ENCODE results near the gene L1CAM. TPM values are rescaled to one million over a fixed set of nuclear protein-coding genes. Genes with fewer than 3 reads are reported as not detected.

Gene L1CAM
- total RNA-seq, 2 experiments from 2014 or later, result 0.47 to 0.57 TPM

- Mint-ChIP-seq H3K4me1 (peaks cover 13% of the 10 kb centered on the region), H3K27ac (no peak overlapping the region), H3K9me3 (ENCODE audit: low read depth) (no peaks in the 10 kb centered on the region), H3K27me3 (peaks cover 7% of the 10 kb centered on the region), H3K4me3 (no peak overlapping the region), H3K36me3 (ENCODE audit: low read depth) (no peaks in the 10 kb centered on the region)
- CTCF ChIA-PET, result interaction anchor here (0.7 kb wide), 1 partner anchor 42 kb away, joined by 4 read pairs; no protein-coding TSS in a partner anchor
- DNase-seq (no peak), ATAC-seq (no peak)
- POLR2A ChIA-PET, result no interaction called here
- intact Hi-C loops (cut with DNase I, micrococcal nuclease), result no loop called here
These were observed 11.4 kb downstream of the L1CAM start for GRCh38 chrX:153874366-153875125.

GRCh38 chrX:153874085-153874365, 11.9 kb downstream of the L1CAM start:
- CTCF ChIA-PET, result interaction anchor here (0.7 kb wide), 1 partner anchor 41 kb away, joined by 4 read pairs; no protein-coding TSS in a partner anchor
- peaks cover 7% of the 10 kb centered on the region for H3K27me3 Mint-ChIP-seq

GRCh38 chrX:153873282-153874084, 12.5 kb downstream of the L1CAM start:
- intact Hi-C loops (cut with DNase I, micrococcal nuclease), result no loop called here
- Mint-ChIP-seq H3K4me1 (peaks cover 5% of the 10 kb centered on the region), H3K36me3 (ENCODE audit: low read depth) (no peaks in the 10 kb centered on the region), H3K27ac (no peak overlapping the region), H3K4me3 (no peak overlapping the region), H3K9me3 (ENCODE audit: low read depth) (no peaks in the 10 kb centered on the region), H3K27me3 (peaks cover 7% of the 10 kb centered on the region)
- CTCF ChIA-PET, result interaction anchor here (0.7 kb wide), 1 partner anchor 41 kb away, joined by 4 read pairs; no protein-coding TSS in a partner anchor
- ATAC-seq, result no peak
- POLR2A ChIA-PET, result no interaction called here
- no peak for DNase-seq

More at GRCh38 chrX:153874085-153874365, 11.9 kb downstream of the L1CAM start:
- POLR2A ChIA-PET, result no interaction called here
- Mint-ChIP-seq H3K4me3 (no peak overlapping the region), H3K9me3 (ENCODE audit: low read depth) (no peaks in the 10 kb centered on the region), H3K4me1 (peaks cover 8% of the 10 kb centered on the region), H3K36me3 (ENCODE audit: low read depth) (no peaks in the 10 kb centered on the region), H3K27ac (no peak overlapping the region)
- intact Hi-C loops (cut with DNase I, micrococcal nuclease), result no loop called here
- DNase-seq (no peak), ATAC-seq (no peak)

DNA sequence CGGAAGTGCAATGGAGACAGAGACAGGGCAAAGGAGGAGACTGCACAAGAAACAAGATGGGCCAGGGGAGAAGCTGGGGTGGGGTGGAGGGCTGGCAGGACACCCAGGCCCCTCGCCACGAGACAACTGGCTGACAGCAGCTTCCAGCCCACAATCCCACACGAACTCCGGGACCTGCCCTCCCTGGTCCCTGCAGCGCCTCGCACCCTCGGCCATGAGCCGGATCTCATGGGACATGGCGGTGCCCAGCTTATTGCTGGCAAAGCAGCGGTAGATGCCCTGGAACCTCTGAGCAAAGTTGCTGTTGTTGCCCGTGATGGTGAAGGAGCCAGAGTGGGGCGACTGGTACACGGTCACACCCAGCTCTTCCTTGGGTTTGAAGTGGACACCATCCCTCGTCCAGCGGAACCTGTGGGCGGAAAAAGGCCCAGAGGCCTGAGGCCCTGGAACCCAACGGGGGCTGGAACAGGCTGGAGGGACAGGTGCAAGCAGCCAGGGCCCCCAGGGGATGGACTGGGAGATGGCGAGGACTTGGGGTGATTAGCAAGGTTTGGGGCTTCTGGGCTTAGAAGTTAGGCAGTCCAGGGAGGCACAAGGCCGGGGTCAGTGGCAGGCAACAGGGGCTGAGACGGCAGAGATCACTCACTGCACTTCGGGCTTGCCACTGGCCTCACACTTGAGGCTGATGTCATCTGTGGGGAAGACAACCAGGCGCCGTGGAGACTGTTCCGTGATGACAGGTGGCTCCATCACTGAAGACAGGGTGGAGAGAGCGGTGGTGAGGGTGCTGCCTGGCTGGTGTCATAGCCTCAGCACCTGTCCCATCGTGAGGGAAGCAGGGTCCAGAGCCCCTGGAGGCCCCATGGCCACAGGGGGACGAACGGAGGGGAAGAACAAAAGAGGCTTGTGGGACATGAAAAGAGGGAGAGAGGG, 13.8 kb downstream of the L1CAM start:
- no peaks in the 10 kb centered on the region for H3K4me1 Mint-ChIP-seq

GRCh38 chrX:153871451-153871850, 14.5 kb downstream of the L1CAM start:
- ATAC-seq (no peak), DNase-seq (no peak)
- ChIA-PET CTCF (no interaction called here), POLR2A (no interaction called here)
- intact Hi-C loops (cut with DNase I, micrococcal nuclease), result no loop called here
- peaks cover 4% of the 10 kb centered on the region for H3K27me3 Mint-ChIP-seq
- H3K9me3 Mint-ChIP-seq (ENCODE audit: low read depth), result no peaks in the 10 kb centered on the region
- no peaks in the 10 kb centered on the region for H3K36me3 Mint-ChIP-seq (ENCODE audit: low read depth)
- H3K27ac Mint-ChIP-seq, result no peak overlapping the region
- no peak overlapping the region for H3K4me3 Mint-ChIP-seq
- no peaks in the 10 kb centered on the region for H3K4me1 Mint-ChIP-seq

More for the DNA sequence above, 13.8 kb downstream of the L1CAM start:
- H3K27ac Mint-ChIP-seq, result no peak overlapping the region
- H3K27me3 Mint-ChIP-seq, result peaks cover 4% of the 10 kb centered on the region
- ATAC-seq (no peak), DNase-seq (no peak)
- no peak overlapping the region for H3K4me3 Mint-ChIP-seq
- POLR2A ChIA-PET, result no interaction called here
- H3K36me3 Mint-ChIP-seq (ENCODE audit: low read depth), result no peaks in the 10 kb centered on the region
- intact Hi-C loops (cut with DNase I, micrococcal nuclease), result no loop called here
- CTCF ChIA-PET, result no interaction called here
- H3K9me3 Mint-ChIP-seq (ENCODE audit: low read depth), result no peaks in the 10 kb centered on the region

- no peak for DNase-seq
- intact Hi-C loops (cut with DNase I, micrococcal nuclease), result no loop called here
- no peaks in the 10 kb centered on the region for H3K36me3 Mint-ChIP-seq (ENCODE audit: low read depth)
These were observed 15.1 kb downstream of the L1CAM start for GRCh38 chrX:153870791-153871360.

GRCh38 chrX:153870288-153870690, 15.7 kb downstream of the L1CAM start:
- DNase-seq (no peak), ATAC-seq (no peak)
- ChIA-PET CTCF (no interaction called here), POLR2A (no interaction called here)
- no peaks in the 10 kb centered on the region for H3K9me3 Mint-ChIP-seq (ENCODE audit: low read depth)
- H3K27ac Mint-ChIP-seq, result no peak overlapping the region
- intact Hi-C loops (cut with DNase I, micrococcal nuclease), result no loop called here
- H3K4me3 Mint-ChIP-seq, result no peak overlapping the region
- H3K36me3 Mint-ChIP-seq (ENCODE audit: low read depth), result no peaks in the 10 kb centered on the region
- no peaks in the 10 kb centered on the region for H3K27me3 Mint-ChIP-seq
- no peaks in the 10 kb centered on the region for H3K4me1 Mint-ChIP-seq

More at GRCh38 chrX:153870791-153871360, 15.1 kb downstream of the L1CAM start:
- no peak for ATAC-seq
- H3K4me1 Mint-ChIP-seq, result no peaks in the 10 kb centered on the region
- H3K27ac Mint-ChIP-seq, result no peak overlapping the region
- no peak overlapping the region for H3K4me3 Mint-ChIP-seq
- H3K9me3 Mint-ChIP-seq (ENCODE audit: low read depth), result no peaks in the 10 kb centered on the region
- ChIA-PET CTCF (no interaction called here), POLR2A (no interaction called here)
- no peaks in the 10 kb centered on the region for H3K27me3 Mint-ChIP-seq

DNA sequence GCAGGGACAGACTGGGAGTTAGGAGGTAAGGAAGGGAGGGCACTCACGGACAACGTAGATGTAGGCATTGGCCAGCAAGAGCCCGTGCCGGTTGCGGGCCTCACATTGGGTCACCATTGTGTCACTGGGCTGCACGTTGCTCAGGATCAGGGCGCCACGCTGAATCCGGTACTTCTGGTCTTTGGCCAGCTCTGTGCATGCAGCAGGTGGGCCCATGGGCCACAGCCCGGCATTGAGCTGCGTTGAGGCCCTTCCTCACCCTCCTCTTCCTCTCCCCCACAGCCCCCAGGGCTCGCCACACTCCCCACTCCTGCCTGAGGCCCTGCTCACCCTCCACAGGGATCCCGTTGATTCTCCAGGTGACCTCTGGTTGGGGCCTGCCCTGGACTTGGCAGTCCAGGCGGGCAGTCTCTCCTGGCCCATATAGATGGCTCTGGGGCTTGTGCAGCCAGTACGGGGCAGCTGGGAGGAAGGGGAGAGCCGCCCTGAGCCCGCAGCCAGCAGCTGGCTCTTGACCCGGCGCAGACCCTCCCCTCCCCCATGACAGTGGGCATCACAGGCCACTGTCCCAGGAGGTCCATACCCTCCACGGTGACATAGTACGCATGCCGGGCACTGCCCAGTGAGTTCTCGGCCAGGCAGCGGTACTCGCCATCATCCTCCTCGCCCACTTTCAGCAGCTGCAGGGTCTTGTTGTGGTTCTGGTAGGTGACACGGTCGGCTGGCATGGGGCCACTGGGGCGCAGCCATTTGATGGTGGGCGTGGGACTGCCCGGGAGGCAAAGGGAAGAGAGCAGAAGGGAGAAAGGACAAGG, 16.3 kb downstream of the L1CAM start:
- H3K9me3 Mint-ChIP-seq (ENCODE audit: low read depth), result no peaks in the 10 kb centered on the region
- DNase-seq, result no peak
- no peaks in the 10 kb centered on the region for H3K4me1 Mint-ChIP-seq

DNA sequence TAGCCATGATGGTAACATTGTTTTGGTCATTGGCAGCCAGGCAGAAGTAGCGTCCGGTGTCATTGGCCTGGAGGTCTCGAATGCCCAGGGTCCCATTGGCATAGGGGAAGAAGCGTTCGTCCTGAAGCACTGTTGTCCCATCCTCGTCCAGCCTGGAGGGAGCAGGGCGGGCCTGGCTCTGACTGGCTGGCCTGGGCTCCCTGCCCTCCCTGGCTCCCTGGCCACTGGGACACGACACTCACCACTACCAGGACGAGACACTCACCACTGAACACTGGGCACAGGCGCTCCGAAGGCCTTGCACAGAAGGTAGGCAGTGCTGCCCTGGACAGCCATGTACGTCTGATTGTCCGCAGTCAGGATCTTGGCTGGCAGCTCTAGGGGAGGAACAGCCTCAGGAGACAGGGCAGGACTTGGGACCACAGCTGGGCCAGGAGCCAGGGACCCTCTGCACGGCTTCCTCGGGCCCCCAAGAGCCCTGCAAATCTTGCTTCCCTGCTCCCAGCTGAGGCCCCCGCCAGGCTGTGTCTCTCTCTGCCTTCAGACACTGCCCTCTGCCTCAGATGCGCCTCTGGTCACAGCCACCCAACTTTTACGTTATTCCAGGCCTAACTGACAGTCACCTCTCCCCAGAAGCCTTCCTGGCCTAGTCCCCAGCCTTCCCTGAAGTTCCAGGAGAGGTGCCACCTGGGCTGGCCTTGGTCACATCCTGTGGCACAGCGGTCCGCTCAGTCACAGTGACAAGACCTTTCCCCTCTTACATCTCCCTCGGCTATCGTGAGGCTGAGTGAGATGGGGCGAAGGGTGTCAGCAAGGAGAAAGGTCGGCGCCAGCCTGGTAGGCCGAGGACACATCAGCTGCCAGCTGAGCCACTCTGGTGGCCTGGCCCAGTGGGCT, 17.1 kb downstream of the L1CAM start:
- CTCF ChIA-PET, result interaction anchor here (0.8 kb wide), 1 partner anchor 17 kb away, joined by 3 read pairs; no protein-coding TSS in a partner anchor

More for the DNA sequence above, 16.3 kb downstream of the L1CAM start:
- Mint-ChIP-seq H3K36me3 (ENCODE audit: low read depth) (no peaks in the 10 kb centered on the region), H3K4me3 (no peak overlapping the region), H3K27me3 (no peaks in the 10 kb centered on the region), H3K27ac (no peak overlapping the region)
- ChIA-PET POLR2A (no interaction called here), CTCF (interaction anchor here (0.8 kb wide), 1 partner anchor 18 kb away, joined by 3 read pairs; no protein-coding TSS in a partner anchor)
- ATAC-seq, result no peak
- intact Hi-C loops (cut with DNase I, micrococcal nuclease), result no loop called here

GRCh38 chrX:153867671-153868070, 18.3 kb downstream of the L1CAM start:
- DNase-seq, result no peak
- Mint-ChIP-seq H3K27ac (no peak overlapping the region), H3K36me3 (ENCODE audit: low read depth) (no peaks in the 10 kb centered on the region), H3K27me3 (no peaks in the 10 kb centered on the region), H3K4me3 (no peak overlapping the region), H3K9me3 (ENCODE audit: low read depth) (no peaks in the 10 kb centered on the region), H3K4me1 (no peaks in the 10 kb centered on the region)
- CTCF ChIA-PET, result no interaction called here
- no peak for ATAC-seq
- POLR2A ChIA-PET, result no interaction called here
- intact Hi-C loops (cut with DNase I, micrococcal nuclease), result no loop called here

More for the DNA sequence above, 17.1 kb downstream of the L1CAM start:
- no peak overlapping the region for H3K27ac Mint-ChIP-seq
- no peak overlapping the region for H3K4me3 Mint-ChIP-seq
- no peaks in the 10 kb centered on the region for H3K9me3 Mint-ChIP-seq (ENCODE audit: low read depth)
- DNase-seq (no peak), ATAC-seq (no peak)
- no peaks in the 10 kb centered on the region for H3K27me3 Mint-ChIP-seq
- no peaks in the 10 kb centered on the region for H3K36me3 Mint-ChIP-seq (ENCODE audit: low read depth)
- no peaks in the 10 kb centered on the region for H3K4me1 Mint-ChIP-seq
- POLR2A ChIA-PET, result no interaction called here
- intact Hi-C loops (cut with DNase I, micrococcal nuclease), result no loop called here

All from activated CD4-positive, alpha-beta T cell treated with anti-CD3 and anti-CD28 coated beads for 36 hours (primary cell).